Endodermal cell (in vitro differentiated cells): ENCODE data around the gene ZCCHC14. TPM values are rescaled to one million over a fixed set of nuclear protein-coding genes. Genes with fewer than 3 reads are reported as not detected.

Experiments used
- DNase-seq: peaks from one replicate; pipeline ENCODE4 v3.0.0-alpha.2; 2017
- H3K27ac ChIP-seq: 2 replicates; pipeline ENCODE4 v1.5.1; 2013; ENCODE audit warnings: mild to moderate bottlenecking, low read depth, low read length, moderate library complexity
- H3K27me3 ChIP-seq: 2 replicates; pipeline ENCODE4 v1.6.1; 2013; ENCODE audit warnings: mild to moderate bottlenecking, low read length, moderate library complexity; ENCODE audit not compliant: insufficient read depth, control insufficient read depth, poor library complexity, severe bottlenecking
- H3K36me3 ChIP-seq: 2 replicates; pipeline ENCODE4 v1.7.0; 2013; ENCODE audit warnings: mild to moderate bottlenecking, low read length, moderate library complexity; ENCODE audit not compliant: control insufficient read depth, insufficient read depth
- H3K4me1 ChIP-seq: one replicate; pipeline ENCODE4 v1.7.0; 2013; ENCODE audit warnings: low read length; ENCODE audit not compliant: control insufficient read depth, insufficient read depth
- H3K4me3 ChIP-seq: 2 replicates; pipeline ENCODE4 v1.5.1; 2013; ENCODE audit warnings: mild to moderate bottlenecking, low read length, moderate library complexity
- H3K9ac ChIP-seq: 2 replicates; pipeline ENCODE4 v1.6.1; 2013; ENCODE audit warnings: mild to moderate bottlenecking, low read length, moderate library complexity; ENCODE audit not compliant: poor library complexity, severe bottlenecking; ENCODE audit errors: extremely low read depth
- H3K9me3 ChIP-seq: 2 replicates; pipeline ENCODE4 v1.6.1; 2013; ENCODE audit warnings: mild to moderate bottlenecking, low read length, moderate library complexity; ENCODE audit not compliant: control insufficient read depth
- H3K27ac Mint-ChIP-seq: 2 replicates; pipeline ENCODE4 v1.8.0; 2020; ENCODE audit warnings: mixed read lengths
- H3K27me3 Mint-ChIP-seq: 2 replicates; pipeline ENCODE4 v1.8.0; 2021; ENCODE audit warnings: mild to moderate bottlenecking, mixed read lengths; ENCODE audit not compliant: insufficient read depth
- H3K36me3 Mint-ChIP-seq: 2 replicates; pipeline ENCODE4 v1.8.0; 2020; ENCODE audit warnings: low read depth, mixed read lengths
- H3K4me1 Mint-ChIP-seq: 2 replicates; pipeline ENCODE4 v1.8.0; 2020; ENCODE audit warnings: mixed read lengths
- H3K4me3 Mint-ChIP-seq: 2 replicates; pipeline ENCODE4 v1.8.0; 2020; ENCODE audit warnings: mild to moderate bottlenecking, moderate library complexity, mixed read lengths
- H3K9me3 Mint-ChIP-seq: 2 replicates; pipeline ENCODE4 v1.8.0; 2020; ENCODE audit warnings: mild to moderate bottlenecking, mixed read lengths
- CTCF ChIP-seq: fragments of 200-600 bp; sonication (generic); conservative IDR thresholded peaks from 2 replicates; pipeline ENCODE4 v1.5.0; 2021; ENCODE audit warnings: antibody characterized with exemption, mild to moderate bottlenecking
- WGBS, 2 experiments: methylation state at CpG; one replicate each; pipeline versions ENCODE4 v1.1.5 to v1.1.7; 2013; ENCODE audit warnings: missing lambda C conversion rate in 2 of 2, mixed read lengths in 1 of 2; ENCODE audit not compliant: insufficient coverage in 1 of 2, insufficient read length in 1 of 2; 5-methylcytosine and 5-hydroxymethylcytosine counted together
- total RNA-seq, 2 donors: library from RNA; stranded (reverse); fragmentation: NEBNext Ultra II Directional in 1 of 2; extraction: Animal tissue kit (Norgen Biotek cat#: 25700) in 1 of 2; gene quantifications; 2 replicates in 1 of 2; 3 replicates in 1 of 2; pipeline ENCODE4 v1.2.1, GENCODE V29; 2021

The ZCCHC14 gene
- total RNA-seq, 2 donors from 2014 or later, result 27.3 to 33.7 TPM

GRCh38 chr16:87439926-87440325, 52.9 kb downstream of the ZCCHC14 start:
- Histone ChIP-seq H3K9ac (no peak overlapping the region), H3K9me3 (peaks cover 17% of the 10 kb centered on the region), H3K36me3 (peaks cover 19% of the 10 kb centered on the region), H3K27ac (no peak overlapping the region), H3K4me1 (no peaks in the 10 kb centered on the region), H3K4me3 (no peak overlapping the region), H3K27me3 (no peaks in the 10 kb centered on the region)
- WGBS, 2 experiments, result 94 to 96% methylated on average over 9 to 10 of the region's 10 CpGs
- TF ChIP-seq CTCF, result no peak
- H3K9me3 Mint-ChIP-seq, result peaks cover 25% of the 10 kb centered on the region
- no peak overlapping the region for H3K4me3 Mint-ChIP-seq
- peaks cover 40% of the 10 kb centered on the region for H3K36me3 Mint-ChIP-seq
- H3K27ac Mint-ChIP-seq, result no peak overlapping the region
- H3K27me3 Mint-ChIP-seq, result no peaks in the 10 kb centered on the region
- H3K4me1 Mint-ChIP-seq, result peaks cover 12% of the 10 kb centered on the region
- DNase-seq, result no peak

- peaks cover 34% of the 10 kb centered on the region for H3K36me3 Mint-ChIP-seq
- no peak overlapping the region for H3K27ac Mint-ChIP-seq
- peaks cover 12% of the 10 kb centered on the region for H3K9me3 Mint-ChIP-seq
- DNase-seq, result no peak
- Histone ChIP-seq H3K27me3 (no peaks in the 10 kb centered on the region), H3K27ac (no peak overlapping the region), H3K9me3 (peaks cover 4% of the 10 kb centered on the region), H3K4me1 (no peaks in the 10 kb centered on the region), H3K9ac (no peak overlapping the region), H3K4me3 (no peak overlapping the region), H3K36me3 (peaks cover 8% of the 10 kb centered on the region)
- H3K4me3 Mint-ChIP-seq, result no peak overlapping the region
- peaks cover 12% of the 10 kb centered on the region for H3K4me1 Mint-ChIP-seq
- WGBS, 2 experiments, result 90 to 92% methylated on average over 4 to 9 of the region's 9 CpGs
- no peak for TF ChIP-seq CTCF
- H3K27me3 Mint-ChIP-seq, result no peaks in the 10 kb centered on the region
Observed at GRCh38 chr16:87438611-87438985, 54.2 kb downstream of the ZCCHC14 start.

- Histone ChIP-seq H3K9ac (no peak overlapping the region), H3K9me3 (no peaks in the 10 kb centered on the region), H3K4me3 (no peak overlapping the region), H3K27me3 (no peaks in the 10 kb centered on the region), H3K36me3 (peaks cover 8% of the 10 kb centered on the region), H3K4me1 (no peaks in the 10 kb centered on the region), H3K27ac (no peak overlapping the region)
- peaks cover 6% of the 10 kb centered on the region for H3K9me3 Mint-ChIP-seq
- WGBS, 2 experiments, result 93 to 95% methylated on average over 13 to 17 of the region's 17 CpGs
- no peak overlapping the region for H3K27ac Mint-ChIP-seq
- peak; percentile 20 for TF ChIP-seq CTCF
- peaks cover 12% of the 10 kb centered on the region for H3K4me1 Mint-ChIP-seq
- no peak for DNase-seq
- H3K4me3 Mint-ChIP-seq, result no peak overlapping the region
- no peaks in the 10 kb centered on the region for H3K27me3 Mint-ChIP-seq
- H3K36me3 Mint-ChIP-seq, result peaks cover 30% of the 10 kb centered on the region
Observed at GRCh38 chr16:87437911-87438610, 54.8 kb downstream of the ZCCHC14 start.
